Mucosa of stomach (tissue), 1 donor: ENCODE data around the gene DELE1.

Source experiments
- H3K27me3 ChIP-seq: one replicate; pipeline ENCODE4 v1.7.0; 2013; ENCODE audit warnings: mild to moderate bottlenecking, low read length; ENCODE audit not compliant: control insufficient read depth, insufficient read depth
- H3K36me3 ChIP-seq: one replicate; pipeline ENCODE4 v1.7.0; 2013; ENCODE audit warnings: low read length; ENCODE audit not compliant: control insufficient read depth, insufficient read depth
- H3K4me1 ChIP-seq: one replicate; pipeline ENCODE4 v1.7.0; 2013; ENCODE audit warnings: mild to moderate bottlenecking, low read length; ENCODE audit not compliant: control insufficient read depth, insufficient read depth
- H3K4me3 ChIP-seq: one replicate; pipeline ENCODE4 v1.7.0; 2013; ENCODE audit warnings: low read length
- H3K9ac ChIP-seq: one replicate; pipeline ENCODE4 v1.7.0; 2013; ENCODE audit warnings: mild to moderate bottlenecking, low read length, moderate library complexity
- H3K9me3 ChIP-seq: one replicate; pipeline ENCODE4 v1.7.0; 2013; ENCODE audit warnings: mild to moderate bottlenecking, low read length, moderate library complexity; ENCODE audit not compliant: control insufficient read depth
- donor health status: Pancreatic carcinoma.

The DELE1 gene

GRCh38 chr5:141902015-141902814 is 21.5 kb upstream of the DELE1 start:
- Histone ChIP-seq H3K36me3 (no peaks in the 10 kb centered on the region), H3K27me3 (no peaks in the 10 kb centered on the region), H3K9ac (no peak overlapping the region), H3K4me1 (no peaks in the 10 kb centered on the region), H3K9me3 (no peaks in the 10 kb centered on the region), H3K4me3 (no peak overlapping the region)

- no peaks in the 10 kb centered on the region for H3K4me1 ChIP-seq
- no peaks in the 10 kb centered on the region for H3K36me3 ChIP-seq
- no peaks in the 10 kb centered on the region for H3K9me3 ChIP-seq
- no peak overlapping the region for H3K4me3 ChIP-seq
- no peaks in the 10 kb centered on the region for H3K27me3 ChIP-seq
- H3K9ac ChIP-seq: no peak overlapping the region
Observed at GRCh38 chr5:141903261-141903660, 20.4 kb upstream of the DELE1 start.

- no peak overlapping the region for H3K4me3 ChIP-seq
- H3K27me3 ChIP-seq: no peaks in the 10 kb centered on the region
- H3K4me1 ChIP-seq: no peaks in the 10 kb centered on the region
- H3K36me3 ChIP-seq: no peaks in the 10 kb centered on the region
- H3K9me3 ChIP-seq: no peaks in the 10 kb centered on the region
- H3K9ac ChIP-seq: no peak overlapping the region
Observed at GRCh38 chr5:141904551-141904950, 19.1 kb upstream of the DELE1 start.

GRCh38 chr5:141906517-141906916 is 17.2 kb upstream of the DELE1 start:
- Histone ChIP-seq H3K36me3 (no peaks in the 10 kb centered on the region), H3K9me3 (no peaks in the 10 kb centered on the region), H3K27me3 (no peaks in the 10 kb centered on the region), H3K4me3 (no peak overlapping the region), H3K4me1 (no peaks in the 10 kb centered on the region), H3K9ac (no peak overlapping the region)

GRCh38 chr5:141906972-141907371 is 16.7 kb upstream of the DELE1 start:
- Histone ChIP-seq H3K4me1 (no peaks in the 10 kb centered on the region), H3K27me3 (no peaks in the 10 kb centered on the region), H3K4me3 (no peak overlapping the region), H3K9ac (no peak overlapping the region), H3K36me3 (no peaks in the 10 kb centered on the region), H3K9me3 (no peaks in the 10 kb centered on the region)

GRCh38 chr5:141908796-141909195 is 14.9 kb upstream of the DELE1 start:
- H3K9ac ChIP-seq: no peak overlapping the region
- H3K36me3 ChIP-seq: no peaks in the 10 kb centered on the region
- H3K4me3 ChIP-seq: no peak overlapping the region
- no peaks in the 10 kb centered on the region for H3K4me1 ChIP-seq
- peaks cover 10% of the 10 kb centered on the region for H3K27me3 ChIP-seq
- H3K9me3 ChIP-seq: no peaks in the 10 kb centered on the region

- no peak overlapping the region for H3K9ac ChIP-seq
- no peak overlapping the region for H3K4me3 ChIP-seq
- H3K36me3 ChIP-seq: no peaks in the 10 kb centered on the region
- H3K9me3 ChIP-seq: no peaks in the 10 kb centered on the region
- peaks cover 13% of the 10 kb centered on the region for H3K27me3 ChIP-seq
- peaks cover 4% of the 10 kb centered on the region for H3K4me1 ChIP-seq
Observed at GRCh38 chr5:141909212-141909611, 14.5 kb upstream of the DELE1 start.

GRCh38 chr5:141910271-141910673 is 13.4 kb upstream of the DELE1 start:
- H3K36me3 ChIP-seq: no peaks in the 10 kb centered on the region
- no peak overlapping the region for H3K9ac ChIP-seq
- peaks cover 7% of the 10 kb centered on the region for H3K4me1 ChIP-seq
- peaks cover 17% of the 10 kb centered on the region for H3K27me3 ChIP-seq
- no peaks in the 10 kb centered on the region for H3K9me3 ChIP-seq
- no peak overlapping the region for H3K4me3 ChIP-seq

GRCh38 chr5:141913560-141914198 is 10.0 kb upstream of the DELE1 start:
- Histone ChIP-seq H3K27me3 (peaks cover 17% of the 10 kb centered on the region), H3K9ac (peak overlapping the region; percentile 43), H3K4me3 (no peak overlapping the region), H3K36me3 (no peaks in the 10 kb centered on the region), H3K4me1 (peaks cover 7% of the 10 kb centered on the region), H3K9me3 (no peaks in the 10 kb centered on the region)

- no peak overlapping the region for H3K4me3 ChIP-seq
- peak overlapping the region; percentile 43 for H3K9ac ChIP-seq
- no peaks in the 10 kb centered on the region for H3K9me3 ChIP-seq
- H3K27me3 ChIP-seq: peaks cover 17% of the 10 kb centered on the region
- H3K36me3 ChIP-seq: no peaks in the 10 kb centered on the region
- peaks cover 7% of the 10 kb centered on the region for H3K4me1 ChIP-seq
Observed at GRCh38 chr5:141914199-141914743, 9.4 kb upstream of the DELE1 start.

- no peak overlapping the region for H3K4me3 ChIP-seq
- peaks cover 17% of the 10 kb centered on the region for H3K27me3 ChIP-seq
- no peak overlapping the region for H3K9ac ChIP-seq
- H3K4me1 ChIP-seq: peaks cover 7% of the 10 kb centered on the region
- no peaks in the 10 kb centered on the region for H3K36me3 ChIP-seq
- no peaks in the 10 kb centered on the region for H3K9me3 ChIP-seq
Observed at GRCh38 chr5:141914797-141915196, 8.9 kb upstream of the DELE1 start.

GRCh38 chr5:141915881-141916336 is 7.8 kb upstream of the DELE1 start:
- Histone ChIP-seq H3K4me1 (peaks cover 7% of the 10 kb centered on the region), H3K9me3 (no peaks in the 10 kb centered on the region), H3K27me3 (peaks cover 17% of the 10 kb centered on the region), H3K4me3 (no peak overlapping the region), H3K9ac (no peak overlapping the region), H3K36me3 (no peaks in the 10 kb centered on the region)
